HG03095 (cell line): ENCODE data around the gene SDK2.
"Not testable (repeated sequence)": the region's sequence is repeated elsewhere in the genome, so short reads cannot be mapped to it uniquely, and the experiment has no call there.

Experiments used
- ATAC-seq: cut with Tn5 transposase; IDR thresholded peaks from one replicate; pipeline ENCODE4 v1.9.1; 2021; ENCODE audit warnings: moderate library complexity; ENCODE audit not compliant: unreplicated experiment

Gene SDK2

GRCh38 chr17:73311781-73312641, 332.2 kb downstream of the SDK2 start, which contains the start of gene CDC42EP4:
TSS of gene CDC42EP4 (minus strand) at chr17:73312001. CDS start at chr17:73286500, 25,501 bp downstream.
- peak; percentile 88 for ATAC-seq

- ATAC-seq = peak; percentile 17
Measured at GRCh38 chr17:73311428-73311780, 332.8 kb downstream of the SDK2 start.

GRCh38 chr17:73309727-73310596, 334.3 kb downstream of the SDK2 start:
- ATAC-seq = no peak

GRCh38 chr17:73308959-73309358, 335.3 kb downstream of the SDK2 start:
- not testable (repeated sequence) for ATAC-seq

DNA sequence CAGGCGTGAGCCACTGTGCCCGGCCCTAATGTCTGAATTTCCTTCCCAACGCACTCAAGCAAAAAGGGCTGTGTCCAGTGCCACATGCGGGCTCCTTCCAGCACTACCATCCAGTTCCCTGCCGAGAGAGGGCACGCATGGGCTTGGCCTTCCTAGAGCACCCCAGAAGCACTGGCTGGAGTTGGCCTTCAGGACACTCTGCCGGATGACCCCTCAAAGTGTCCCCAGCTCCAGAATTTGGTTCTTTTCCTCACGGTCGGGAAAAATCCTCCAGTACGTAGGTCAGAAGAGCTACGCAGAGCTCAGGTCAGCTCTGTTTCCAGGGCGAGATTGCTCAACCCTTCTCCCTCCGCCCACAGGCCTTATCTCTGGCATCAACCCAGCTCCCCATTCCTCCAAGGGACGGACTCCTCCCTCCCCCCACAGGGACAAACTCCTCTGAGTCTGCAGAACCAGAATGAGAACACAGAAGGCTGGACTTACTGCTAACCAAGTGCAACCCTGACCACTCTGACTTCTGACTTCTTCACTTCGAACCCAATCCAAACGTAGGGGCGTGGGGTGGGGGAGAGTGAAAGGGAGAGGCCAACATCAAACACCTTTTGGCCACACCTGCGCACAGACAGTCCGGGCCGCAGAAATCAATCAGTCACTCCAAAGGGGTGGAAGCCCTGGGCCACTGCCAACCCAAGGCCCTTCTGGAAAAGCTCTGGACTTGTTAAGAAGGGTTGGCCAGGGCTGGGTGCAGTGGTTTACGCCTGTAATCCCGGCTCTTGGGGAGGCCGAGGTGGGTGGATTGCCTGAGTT, 336.0 kb downstream of the SDK2 start:
- no peak for ATAC-seq

- no peak for ATAC-seq
Measured at GRCh38 chr17:73307130-73307529, 337.1 kb downstream of the SDK2 start.

DNA sequence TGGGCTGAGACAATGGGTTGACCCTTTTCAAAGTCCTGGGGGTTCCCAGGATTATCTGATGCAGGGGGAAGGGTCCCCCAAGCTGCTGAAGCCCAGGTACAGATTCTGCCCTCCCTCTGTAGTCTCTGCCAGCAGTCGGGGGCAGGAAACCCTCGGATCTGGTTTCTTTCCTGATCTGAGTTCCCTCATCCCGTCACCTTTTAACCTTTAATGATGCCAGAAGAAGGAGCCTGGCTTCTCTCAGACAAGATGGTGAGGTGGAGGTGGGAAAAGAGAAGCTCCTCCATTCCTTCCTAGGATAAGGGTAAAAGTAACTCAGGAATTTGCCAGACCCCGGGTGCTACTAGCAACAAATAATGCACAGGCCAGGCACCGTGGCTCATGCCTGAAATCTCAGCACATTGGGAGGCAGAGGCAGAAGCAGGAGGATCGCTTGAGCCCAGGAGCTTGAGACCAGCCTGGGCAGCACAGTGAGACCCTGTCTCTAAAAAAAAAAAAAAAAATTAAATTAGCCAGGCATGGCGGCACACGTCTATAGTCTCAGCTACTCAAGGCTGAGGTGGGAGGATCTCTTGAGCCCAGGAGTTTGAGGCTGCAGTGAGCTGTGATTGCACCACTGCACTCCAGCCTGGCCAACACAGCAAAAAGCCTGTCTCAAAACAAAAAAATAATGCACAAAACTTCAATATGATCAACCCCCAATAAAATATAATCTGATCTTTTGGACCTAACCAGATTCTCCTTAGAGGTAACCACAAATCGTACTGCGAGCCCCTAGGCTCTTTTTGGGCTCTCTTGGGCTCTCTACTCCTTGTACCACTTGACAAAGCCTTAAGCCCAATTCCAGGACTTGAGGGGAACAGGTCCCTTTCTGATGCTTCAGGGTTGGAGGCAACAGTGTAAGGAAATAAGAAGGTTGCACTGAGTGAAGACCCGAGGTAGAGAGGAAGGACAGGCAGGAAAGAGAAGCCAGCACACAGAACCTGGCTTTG, 338.1 kb downstream of the SDK2 start:
- no peak for ATAC-seq

GRCh38 chr17:73304971-73305812, 339.1 kb downstream of the SDK2 start:
- ATAC-seq = no peak

- no peak for ATAC-seq
Measured at GRCh38 chr17:73304438-73304837, 339.8 kb downstream of the SDK2 start.

- ATAC-seq = no peak
Measured at GRCh38 chr17:73302189-73302588, 342.1 kb downstream of the SDK2 start.

DNA sequence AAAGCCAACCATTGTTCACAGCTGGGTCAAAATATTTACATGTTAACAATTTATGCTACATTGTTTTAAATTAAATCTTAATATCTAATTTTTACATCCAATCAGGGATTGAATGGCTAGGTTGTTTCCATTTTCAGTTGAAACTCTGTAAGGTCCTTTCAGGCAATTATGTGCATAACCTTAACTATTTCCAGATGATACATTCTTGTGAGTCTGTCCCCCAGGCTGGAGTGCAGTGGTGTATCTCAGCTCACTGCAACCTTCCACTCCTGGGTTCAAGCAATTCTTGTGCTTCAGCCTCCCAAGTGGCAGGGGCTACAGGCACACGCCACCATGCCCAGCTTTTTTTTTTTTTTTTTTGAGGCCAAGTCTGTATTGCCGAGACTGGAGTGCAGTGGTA, 342.9 kb downstream of the SDK2 start:
- ATAC-seq = no peak

DNA sequence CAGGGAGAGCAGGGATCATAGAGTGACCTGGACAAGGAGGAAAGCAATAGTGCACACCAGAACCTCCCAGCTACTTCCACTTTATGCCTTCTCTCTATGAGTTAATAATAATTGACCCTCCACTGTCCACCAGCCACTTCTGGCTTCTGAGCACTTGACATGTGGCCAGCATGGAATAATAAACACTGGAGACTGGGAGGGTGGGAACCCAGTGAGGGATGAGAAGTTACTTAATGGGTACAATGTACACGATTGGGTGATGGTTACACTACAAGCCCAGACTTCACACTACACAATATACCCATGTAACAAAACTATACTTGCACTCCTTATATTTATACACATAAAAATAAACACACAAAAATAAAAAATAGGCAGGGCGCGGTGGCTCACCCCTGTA, 343.9 kb downstream of the SDK2 start:
- ATAC-seq = no peak

- no peak for ATAC-seq
Measured at GRCh38 chr17:73297934-73298861, 346.0 kb downstream of the SDK2 start.

- no peak for ATAC-seq
Measured at GRCh38 chr17:73293480-73293911, 350.7 kb downstream of the SDK2 start.

- ATAC-seq = no peak
Measured at GRCh38 chr17:73293031-73293430, 351.2 kb downstream of the SDK2 start.

DNA sequence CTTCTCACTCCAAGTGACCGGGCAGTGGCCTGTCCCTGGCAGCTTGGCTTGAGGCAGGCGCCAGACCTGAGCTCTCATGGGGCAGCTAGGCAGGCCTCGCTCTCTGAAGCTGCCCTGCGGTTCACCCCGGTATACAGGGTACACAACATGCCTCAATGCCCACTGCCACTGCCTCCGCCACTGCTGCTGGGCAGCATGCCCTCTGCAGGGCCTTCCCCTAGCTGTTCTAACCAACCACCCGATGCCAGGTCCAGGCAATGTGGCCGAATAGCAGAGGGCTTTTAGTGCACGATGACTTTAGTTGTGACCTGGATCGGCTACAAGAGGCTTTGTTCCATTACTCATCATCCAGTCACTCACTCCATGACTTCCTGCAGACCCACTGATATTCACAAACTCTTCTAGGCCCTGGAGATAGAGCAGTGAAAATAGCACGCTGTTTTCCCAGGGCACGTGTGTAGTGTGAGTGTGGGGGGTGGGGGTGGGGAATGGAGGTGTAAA, 352.2 kb downstream of the SDK2 start:
- no peak for ATAC-seq

- peak; percentile 80 for ATAC-seq
Measured at GRCh38 chr17:73291260-73291801, 352.9 kb downstream of the SDK2 start.
